IMR-90 (cell line): ENCODE measurements around the gene PPM1M. TPM values are rescaled to one million over a fixed set of nuclear protein-coding genes. Genes with fewer than 3 reads are reported as not detected.
A peak's percentile ranks its signal among the peaks of the same experiment; 100 is the strongest.

Source experiments
- ATAC-seq: fragments of 200-7000 bp; cut with Tn5 transposase; 2 replicates; pipeline ENCODE4 v1.9.1; 2020; ENCODE audit warnings: low read depth, mild to moderate bottlenecking, moderate library complexity
- BruUV-seq: library from RNA; stranded (reverse); fragments of 400-500 nt; replicated peaks from 2 replicates; lab custom pipeline; 2021; lab: Mats Ljungman, UMichigan
- CTCF ChIA-PET: fragments of 300-600 bp; formaldehyde crosslinking; extraction: SDS; loops from one replicate; lab custom pipeline; 2021; ENCODE audit warnings: antibody characterized with exemption; lab: Yijun Ruan, JAX
- POLR2A ChIA-PET: fragments of 300-600 bp; sonication (Branson Sonifier 250); formaldehyde crosslinking; loops from one replicate; lab custom pipeline; 2022; ENCODE audit warnings: antibody characterized with exemption; ENCODE audit not compliant: unreplicated experiment; lab: Charles Lee
- DNase-seq: peaks from one replicate; pipeline ENCODE4 v3.0.0; 2013
- H2AFZ ChIP-seq: replicated peaks from 2 replicates; pipeline ENCODE3; 2013; ENCODE audit warnings: low read length, mild to moderate bottlenecking; ENCODE audit not compliant: poor library complexity
- H2AK5ac ChIP-seq: 2 replicates; pipeline ENCODE4 v1.6.1; 2013; ENCODE audit warnings: low read depth, low read length, inconsistent platforms
- H2AK9ac ChIP-seq: replicated peaks from 2 replicates; pipeline ENCODE3; 2013; ENCODE audit warnings: mild to moderate bottlenecking, low read depth, low read length, moderate library complexity; ENCODE audit not compliant: poor library complexity
- H2BK120ac ChIP-seq: 2 replicates; pipeline ENCODE4 v1.6.1; 2013; ENCODE audit warnings: low read depth, low read length, inconsistent platforms
- H2BK15ac ChIP-seq: 3 replicates; pipeline ENCODE4 v1.6.1; 2013; ENCODE audit warnings: low read depth, low read length, inconsistent platforms
- H2BK20ac ChIP-seq: 2 replicates; pipeline ENCODE4 v1.6.1; 2013; ENCODE audit warnings: low read depth, mild to moderate bottlenecking, inconsistent platforms, low read length, moderate library complexity
- H2BK5ac ChIP-seq: 2 replicates; pipeline ENCODE4 v1.6.1; 2013; ENCODE audit warnings: mild to moderate bottlenecking, low read depth, low read length, inconsistent platforms; ENCODE audit not compliant: poor library complexity, severe bottlenecking
- H3K14ac ChIP-seq: replicated peaks from 2 replicates; pipeline ENCODE4 v1.6.1; 2013; ENCODE audit warnings: low read depth, low read length, inconsistent platforms
- H3K18ac ChIP-seq: 2 replicates; pipeline ENCODE4 v1.6.1; 2013; ENCODE audit warnings: low read depth, low read length, control low read depth
- H3K23ac ChIP-seq: 2 replicates; pipeline ENCODE4 v1.6.1; 2013; ENCODE audit warnings: low read depth, low read length, inconsistent platforms
- H3K27ac ChIP-seq: 2 replicates; pipeline ENCODE4 v1.5.1; 2013; ENCODE audit warnings: mild to moderate bottlenecking, control low read depth, low read length; ENCODE audit not compliant: insufficient read depth
- H3K27me3 ChIP-seq: 2 replicates; pipeline ENCODE4 v1.6.1; 2013; ENCODE audit warnings: low read length; ENCODE audit not compliant: control insufficient read depth, insufficient read depth
- H3K36me3 ChIP-seq: 2 replicates; pipeline ENCODE4 v1.6.1; 2013; ENCODE audit warnings: low read length, mixed read lengths; ENCODE audit not compliant: control insufficient read depth, insufficient read depth
- H3K4ac ChIP-seq: 2 replicates; pipeline ENCODE4 v1.6.1; 2013; ENCODE audit warnings: low read depth, low read length, inconsistent platforms
- H3K4me1 ChIP-seq: 2 replicates; pipeline ENCODE4 v1.6.1; 2013; ENCODE audit warnings: low read length, mixed read lengths; ENCODE audit not compliant: control insufficient read depth, insufficient read depth
- H3K4me2 ChIP-seq: 2 replicates; pipeline ENCODE4 v1.6.1; 2013; ENCODE audit warnings: low read depth, mild to moderate bottlenecking, control low read depth, low read length, moderate library complexity
- H3K4me3 ChIP-seq: 2 replicates; pipeline ENCODE4 v1.5.1; 2013; ENCODE audit warnings: low read depth, mild to moderate bottlenecking, control low read depth, low read length, moderate library complexity; ENCODE audit not compliant: insufficient read depth
- H3K56ac ChIP-seq: 2 replicates; pipeline ENCODE4 v1.6.1; 2013; ENCODE audit warnings: low read length, inconsistent platforms; ENCODE audit not compliant: insufficient read depth; ENCODE audit errors: extremely low read depth
- H3K79me1 ChIP-seq, 2 experiments: 2 replicates each; pipeline ENCODE4 v1.6.1; 2013; ENCODE audit warnings: low read length in 2 of 2, inconsistent platforms in 1 of 2, low read depth in 1 of 2
- H3K9ac ChIP-seq: 2 replicates; pipeline ENCODE4 v1.6.1; 2013; ENCODE audit warnings: low read depth, low read length, control low read depth
- H3K9me1 ChIP-seq: 2 replicates; pipeline ENCODE4 v1.6.1; 2013; ENCODE audit warnings: low read length, inconsistent platforms; ENCODE audit not compliant: insufficient read depth
- H3K9me3 ChIP-seq: 2 replicates; pipeline ENCODE4 v1.6.1; 2013; ENCODE audit warnings: low read length; ENCODE audit not compliant: control insufficient read depth, insufficient read depth
- H4K20me1 ChIP-seq: 2 replicates; pipeline ENCODE4 v1.6.1; 2013; ENCODE audit warnings: low read length, inconsistent platforms; ENCODE audit not compliant: insufficient read depth
- H4K5ac ChIP-seq: 2 replicates; pipeline ENCODE4 v1.6.1; 2013; ENCODE audit warnings: mild to moderate bottlenecking, low read depth, low read length, control low read depth
- H4K8ac ChIP-seq, 2 experiments: 2 replicates each; pipeline ENCODE4 v1.6.1; 2013; ENCODE audit warnings: low read depth in 2 of 2, low read length in 2 of 2, control low read depth in 1 of 2, inconsistent platforms in 1 of 2
- H4K91ac ChIP-seq: 2 replicates; pipeline ENCODE4 v1.6.1; 2013; ENCODE audit warnings: low read depth, low read length, inconsistent platforms; ENCODE audit not compliant: insufficient read depth
- BHLHE40 ChIP-seq: fragments of 150-350 bp; IDR thresholded peaks from 2 replicates; pipeline ENCODE4 v1.6.1; 2016; ENCODE audit warnings: mild to moderate bottlenecking, low read depth, low read length
- CEBPB ChIP-seq: IDR thresholded peaks from 2 replicates; pipeline ENCODE4 v1.6.1; 2012; ENCODE audit warnings: low read depth, low read length, improper control_type of control experiment
- CHD1 ChIP-seq: IDR thresholded peaks from 2 replicates; pipeline ENCODE4 v1.6.1; 2012; ENCODE audit warnings: low read depth, low read length, improper control_type of control experiment
- FOS ChIP-seq: fragments of 150-350 bp; IDR thresholded peaks from 2 replicates; pipeline ENCODE4 v1.6.1; 2016; ENCODE audit warnings: low read depth, low read length
- MAFK ChIP-seq: IDR thresholded peaks from 2 replicates; pipeline ENCODE4 v1.6.1; 2012; ENCODE audit warnings: low read depth, low read length, improper control_type of control experiment
- MAZ ChIP-seq: IDR thresholded peaks from 2 replicates; pipeline ENCODE4 v1.6.1; 2012; ENCODE audit warnings: low read depth, mild to moderate bottlenecking, low read length, improper control_type of control experiment, moderate library complexity, borderline replicate concordance
- MXI1 ChIP-seq: IDR thresholded peaks from 2 replicates; pipeline ENCODE4 v1.6.1; 2012; ENCODE audit warnings: low read depth, mild to moderate bottlenecking, low read length, moderate library complexity, borderline replicate concordance
- NFE2L2 ChIP-seq: fragments of 150-350 bp; IDR thresholded peaks from 2 replicates; pipeline ENCODE4 v1.6.1; 2016; ENCODE audit warnings: low read depth, mild to moderate bottlenecking, low read length
- POLR2A ChIP-seq: IDR thresholded peaks from 2 replicates; pipeline ENCODE4 v1.6.1; 2012; ENCODE audit warnings: mild to moderate bottlenecking, low read depth, low read length
- RAD21 ChIP-seq: IDR thresholded peaks from 2 replicates; pipeline ENCODE4 v1.6.1; 2012; ENCODE audit warnings: low read length, improper control_type of control experiment
- RCOR1 ChIP-seq: IDR thresholded peaks from 2 replicates; pipeline ENCODE4 v1.6.1; 2012; ENCODE audit warnings: mild to moderate bottlenecking, low read length, improper control_type of control experiment; ENCODE audit not compliant: insufficient replicate concordance
- RFX5 ChIP-seq: IDR thresholded peaks from 2 replicates; pipeline ENCODE4 v1.8.0; 2012; ENCODE audit warnings: low read depth, mild to moderate bottlenecking, low read length, moderate library complexity
- SMC3 ChIP-seq: fragments of 150-350 bp; IDR thresholded peaks from 2 replicates; pipeline ENCODE4 v1.6.1; 2016; ENCODE audit warnings: low read depth, mild to moderate bottlenecking, antibody characterized with exemption, low read length, moderate library complexity
- WGBS, 2 experiments: methylation state at CpG; one replicate each; pipeline versions ENCODE4 v1.1.5 to v1.1.7; 2013; ENCODE audit warnings: missing lambda C conversion rate in 2 of 2; ENCODE audit not compliant: insufficient read length in 1 of 2; ENCODE audit errors: extremely low coverage in 2 of 2; 5-methylcytosine and 5-hydroxymethylcytosine counted together
- dilution Hi-C: fragments of 300-500 bp; cut with HindIII; formaldehyde crosslinking; loops from one replicate; pipeline ENCODE4 v1.14.3; 2018; ENCODE audit warnings: low sequenced_read_pairs; ENCODE audit not compliant: unreplicated experiment
- in situ Hi-C: fragments of 300-500 bp; cut with MboI; formaldehyde crosslinking; loops from 3 replicates; pipeline ENCODE4 v1.14.3; 2019; ENCODE audit warnings: low sequenced_read_pairs, inconsistent platforms, mixed read lengths
- intact Hi-C: fragments of 100-400 bp; cut with micrococcal nuclease; formaldehyde crosslinking; loops from 2 replicates; pipeline ENCODE4 v1.10.0; 2022
- polyA plus RNA-seq, 3 experiments: library from polyadenylated mRNA; depleted of rRNA; stranded (reverse); fragments of >200 nt; gene quantifications; 2 replicates each; pipeline ENCODE4 v1.2.3, GENCODE V29; 2012; ENCODE audit warnings: low replicate concordance in 1 of 3
- total RNA-seq: library from RNA; depleted of rRNA; stranded (reverse); fragments of >200 nt; gene quantifications from 2 replicates; pipeline ENCODE4 v1.2.3, GENCODE V29; 2012
- TF ChIP-seq, protein P1 (sequence below): fragments of 150-350 bp; IDR thresholded peaks from 2 replicates; pipeline ENCODE4 v1.6.1; 2016; ENCODE audit warnings: low read depth, mild to moderate bottlenecking, low read length, moderate library complexity, borderline replicate concordance
- TF ChIP-seq, protein P2 (sequence below): fragments of 150-350 bp; IDR thresholded peaks from 2 replicates; pipeline ENCODE4 v1.6.1; 2017; ENCODE audit warnings: mild to moderate bottlenecking, antibody characterized with exemption, low read length, low read depth

The PPM1M gene
- total and polyA plus RNA-seq, 2 of the 4 experiments (the other 2 are of a cell fraction) = 12.2 to 18.1 TPM

DNA sequence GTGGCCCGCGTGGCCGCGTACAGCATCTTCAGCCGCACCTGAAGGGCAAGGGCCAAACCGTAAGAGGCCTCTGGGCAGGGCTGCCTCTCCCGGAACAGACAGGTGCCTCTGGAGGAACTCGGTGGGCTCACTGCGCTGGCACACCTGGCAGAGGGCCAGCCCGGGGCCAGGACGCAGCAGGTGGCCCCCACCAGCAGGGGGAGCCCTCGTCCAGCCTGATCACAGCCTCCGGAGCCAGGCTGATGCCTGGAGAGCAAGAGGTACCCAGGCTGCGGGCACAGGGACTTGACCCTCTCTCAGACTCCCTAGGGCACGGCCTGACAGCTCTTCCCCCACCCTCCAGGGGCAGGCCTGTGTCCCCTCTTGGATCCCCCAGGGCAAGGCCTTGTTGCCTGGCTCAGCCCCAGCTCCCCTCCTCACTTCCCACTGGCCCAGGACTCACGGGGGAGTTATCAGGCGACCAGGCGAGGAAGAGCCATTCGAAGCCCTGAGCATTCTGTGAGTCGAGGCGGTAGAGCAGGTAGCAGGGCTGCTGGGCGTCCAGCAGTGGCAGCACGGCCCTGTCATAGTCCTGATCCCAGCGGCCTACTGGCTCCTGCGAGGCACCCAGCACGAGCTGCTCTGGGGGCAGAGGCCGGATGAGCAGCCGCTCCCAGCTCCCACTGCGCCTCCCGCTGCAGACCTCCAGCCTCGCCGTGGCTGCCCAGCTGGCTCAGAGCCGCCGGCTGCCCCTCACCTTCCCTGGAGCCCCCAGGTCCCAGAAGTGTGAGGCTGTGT, 13.9 kb upstream of the PPM1M start:
- Histone ChIP-seq H3K56ac (no peak overlapping the region), H3K9ac (no peak overlapping the region), H2BK20ac (no peak overlapping the region), H2AK9ac (no peak overlapping the region), H2BK15ac (no peak overlapping the region), H3K9me1 (peaks cover 7% of the 10 kb centered on the region), H2BK5ac (no peak overlapping the region), H3K27ac (no peak overlapping the region), H4K8ac (no peak overlapping the region), H3K4ac (no peak overlapping the region), H3K4me2 (no peak overlapping the region), H4K5ac (no peak overlapping the region), H2BK120ac (no peak overlapping the region), H3K9me3 (no peaks in the 10 kb centered on the region), H3K14ac (no peak overlapping the region), H3K27me3 (no peaks in the 10 kb centered on the region), H3K4me3 (no peak overlapping the region), H4K20me1 (peaks cover 41% of the 10 kb centered on the region), H3K23ac (no peak overlapping the region), H2AFZ (no peak overlapping the region), H3K18ac (no peak overlapping the region), H2AK5ac (no peak overlapping the region), H3K4me1 (peaks cover 6% of the 10 kb centered on the region), H4K91ac (no peak overlapping the region), H3K36me3 (peaks cover 63% of the 10 kb centered on the region), H3K79me1 (peaks cover 10 to 47% of the 10 kb centered on the region in 2 experiments)
- ChIA-PET POLR2A (no interaction called here), CTCF (interaction anchor here (0.6 to 1.6 kb wide), 3 partner anchors 26 to 108 kb away, joined by 4 to 14 read pairs (median 5); no protein-coding TSS in a partner anchor)
- in situ Hi-C loops (loop anchor here (5.0 kb wide), 1 partner anchor 111 kb away; no protein-coding TSS in a partner anchor), dilution Hi-C loops (no loop called here), intact Hi-C loops (loop anchor here (1.0 kb wide), 1 partner anchor 108 kb away; no protein-coding TSS in a partner anchor)
- no TSS peak for BruUV-seq
- DNase-seq (peak; percentile 33), ATAC-seq (peak; percentile 75)
- WGBS, 2 experiments = 87% methylated on average over 9 of the region's 34 CpGs; no CpG with 5 or more reads in 1 of the 2 experiments
- TF ChIP-seq BHLHE40 (no peak), CHD1 (no peak), MXI1 (no peak), RAD21 (peak; percentile 78), NFE2L2 (no peak), RCOR1 (no peak), FOS (no peak), POLR2A (no peak), CEBPB (no peak), RFX5 (no peak), MAFK (no peak), MAZ (peak; percentile 14; the same call in 1 of the 2 replicates), SMC3 (peak; percentile 63)
- TF ChIP-seq, protein P1, sequence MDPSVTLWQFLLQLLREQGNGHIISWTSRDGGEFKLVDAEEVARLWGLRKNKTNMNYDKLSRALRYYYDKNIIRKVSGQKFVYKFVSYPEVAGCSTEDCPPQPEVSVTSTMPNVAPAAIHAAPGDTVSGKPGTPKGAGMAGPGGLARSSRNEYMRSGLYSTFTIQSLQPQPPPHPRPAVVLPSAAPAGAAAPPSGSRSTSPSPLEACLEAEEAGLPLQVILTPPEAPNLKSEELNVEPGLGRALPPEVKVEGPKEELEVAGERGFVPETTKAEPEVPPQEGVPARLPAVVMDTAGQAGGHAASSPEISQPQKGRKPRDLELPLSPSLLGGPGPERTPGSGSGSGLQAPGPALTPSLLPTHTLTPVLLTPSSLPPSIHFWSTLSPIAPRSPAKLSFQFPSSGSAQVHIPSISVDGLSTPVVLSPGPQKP = no peak
- TF ChIP-seq, protein P2, sequence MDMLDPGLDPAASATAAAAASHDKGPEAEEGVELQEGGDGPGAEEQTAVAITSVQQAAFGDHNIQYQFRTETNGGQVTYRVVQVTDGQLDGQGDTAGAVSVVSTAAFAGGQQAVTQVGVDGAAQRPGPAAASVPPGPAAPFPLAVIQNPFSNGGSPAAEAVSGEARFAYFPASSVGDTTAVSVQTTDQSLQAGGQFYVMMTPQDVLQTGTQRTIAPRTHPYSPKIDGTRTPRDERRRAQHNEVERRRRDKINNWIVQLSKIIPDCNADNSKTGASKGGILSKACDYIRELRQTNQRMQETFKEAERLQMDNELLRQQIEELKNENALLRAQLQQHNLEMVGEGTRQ = no peak
